Measurements from ENCODE around the gene PRPF8.
"Not testable (repeated sequence)": the region's sequence is repeated elsewhere in the genome, so short reads cannot be mapped to it uniquely, and the experiment has no call there.

Gene PRPF8

DNA sequence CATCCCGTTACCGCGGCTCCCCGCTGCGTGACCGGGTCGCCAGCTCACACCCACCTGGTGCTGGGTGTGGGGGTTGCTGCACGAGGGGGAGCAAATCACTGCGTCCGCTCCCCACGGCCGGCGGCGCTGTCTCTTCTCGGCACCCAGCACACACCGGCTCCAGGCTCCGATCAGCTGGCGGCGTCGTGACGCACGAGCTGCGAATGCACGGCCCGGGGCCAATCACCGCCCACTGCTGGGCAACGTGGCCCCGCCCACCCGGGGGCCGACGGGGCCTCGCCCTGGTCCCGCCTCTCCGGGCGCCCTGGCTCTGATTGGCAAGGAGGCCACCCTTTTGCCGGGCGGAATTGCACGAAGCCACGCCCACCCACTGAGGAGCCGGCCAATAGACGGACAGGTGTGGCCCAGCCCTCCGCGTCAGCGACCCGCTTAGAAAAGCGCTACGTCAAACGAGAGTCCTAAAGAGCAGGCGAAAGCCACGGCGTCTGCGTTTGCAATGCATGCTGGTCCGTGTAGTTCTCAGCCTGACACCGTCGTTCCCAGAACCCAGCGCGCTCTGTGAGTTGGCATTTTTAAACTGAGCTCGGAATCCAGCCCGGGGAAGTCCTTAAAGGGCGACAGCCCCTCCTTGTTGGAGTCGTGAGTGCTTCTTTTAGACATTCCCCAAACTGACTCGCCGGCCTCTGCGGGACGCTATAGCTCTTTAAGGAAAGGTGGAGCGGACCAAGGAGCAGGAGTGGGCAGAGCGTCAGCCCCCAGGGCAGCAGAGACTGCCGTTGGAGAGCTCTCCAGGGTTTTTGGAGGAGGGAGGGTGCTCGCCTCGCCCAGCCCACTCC lies 31.6 kb upstream of the PRPF8 start:
- peak; percentile 100 for DNase-seq

DNA sequence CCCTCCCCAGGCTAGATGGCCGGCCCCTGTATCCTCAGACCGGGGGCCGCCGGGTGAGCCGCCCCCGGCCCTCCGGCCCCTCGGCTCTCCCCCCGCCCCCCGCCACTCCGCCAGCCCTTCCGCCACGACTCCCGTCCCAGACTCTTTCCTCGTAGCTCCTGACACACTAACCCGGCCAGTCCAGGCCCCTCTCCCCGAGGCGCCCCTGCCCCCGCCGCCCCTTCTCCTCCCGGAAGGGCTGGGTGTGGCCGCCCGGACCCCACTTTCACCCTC lies 31.1 kb upstream of the PRPF8 start:
- DNase-seq = no peak

DNA sequence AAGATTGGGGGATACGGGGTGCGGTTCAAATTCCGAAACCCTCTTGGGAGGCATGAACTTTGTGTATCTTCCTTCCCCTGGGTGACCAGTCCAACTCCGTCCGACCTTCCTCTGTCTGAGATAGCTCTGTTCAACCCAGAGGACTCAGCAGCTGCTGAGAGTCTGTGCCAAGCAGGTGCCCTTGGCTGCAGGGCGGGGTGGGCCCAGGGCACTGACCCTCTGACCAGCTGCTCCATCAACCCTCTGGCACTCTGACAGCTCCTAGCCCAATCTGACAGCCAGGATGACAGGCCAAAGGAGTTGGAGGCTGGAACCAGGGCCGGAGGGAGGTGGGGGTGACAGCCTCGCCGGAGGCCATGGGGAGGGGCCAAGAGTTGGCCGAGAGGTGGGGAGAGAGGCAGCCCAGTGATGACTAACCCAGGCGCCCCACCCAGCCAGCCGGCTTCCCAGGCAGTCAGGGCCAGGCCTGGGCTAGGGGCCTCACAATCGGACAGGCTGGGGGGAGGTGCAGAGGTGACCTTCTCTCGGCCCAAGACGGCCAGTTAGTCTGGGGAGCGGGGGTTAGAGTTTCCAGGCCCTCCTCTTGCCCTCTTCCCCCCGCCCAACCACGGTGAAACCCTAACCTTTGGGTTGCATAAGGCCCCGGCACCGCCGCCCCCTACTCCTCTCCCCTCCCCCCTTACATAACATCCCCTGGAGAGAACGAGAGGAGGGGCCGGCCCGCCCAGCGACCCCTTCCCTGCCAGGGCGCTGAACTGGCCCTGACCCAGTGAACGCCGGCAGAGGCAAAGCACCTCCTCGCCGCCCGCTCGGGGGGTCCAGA lies 30.5 kb upstream of the PRPF8 start:
- DNase-seq = peak; percentile 83

DNA sequence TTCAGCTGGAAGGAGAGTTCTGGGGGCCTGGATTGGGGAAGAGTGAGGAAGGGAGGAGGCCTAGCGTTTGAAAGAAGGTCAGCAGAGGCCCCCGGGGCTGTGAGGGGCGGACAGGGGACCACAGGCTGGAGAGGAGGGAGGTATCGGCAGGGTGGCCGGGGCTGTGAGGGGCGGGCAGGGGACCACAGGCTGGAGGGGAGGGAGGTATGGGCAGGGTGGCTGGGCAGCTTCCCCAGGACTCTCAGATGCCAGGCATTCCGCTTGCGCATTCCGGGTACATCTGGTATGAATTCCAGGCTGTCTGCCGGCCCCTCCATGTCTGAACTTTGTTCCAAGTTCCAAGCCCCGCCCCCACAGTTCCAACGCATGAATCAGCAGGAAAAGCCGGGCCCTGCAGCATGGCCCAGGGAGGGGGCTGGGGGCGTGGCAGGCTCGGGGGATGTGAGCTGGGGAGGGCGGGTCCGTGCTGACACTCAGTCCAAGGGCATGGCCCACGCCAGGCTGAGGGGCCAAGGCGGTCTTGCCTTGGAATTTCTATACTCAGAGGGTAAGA lies 29.8 kb upstream of the PRPF8 start:
- peak; percentile 72 for DNase-seq

DNA sequence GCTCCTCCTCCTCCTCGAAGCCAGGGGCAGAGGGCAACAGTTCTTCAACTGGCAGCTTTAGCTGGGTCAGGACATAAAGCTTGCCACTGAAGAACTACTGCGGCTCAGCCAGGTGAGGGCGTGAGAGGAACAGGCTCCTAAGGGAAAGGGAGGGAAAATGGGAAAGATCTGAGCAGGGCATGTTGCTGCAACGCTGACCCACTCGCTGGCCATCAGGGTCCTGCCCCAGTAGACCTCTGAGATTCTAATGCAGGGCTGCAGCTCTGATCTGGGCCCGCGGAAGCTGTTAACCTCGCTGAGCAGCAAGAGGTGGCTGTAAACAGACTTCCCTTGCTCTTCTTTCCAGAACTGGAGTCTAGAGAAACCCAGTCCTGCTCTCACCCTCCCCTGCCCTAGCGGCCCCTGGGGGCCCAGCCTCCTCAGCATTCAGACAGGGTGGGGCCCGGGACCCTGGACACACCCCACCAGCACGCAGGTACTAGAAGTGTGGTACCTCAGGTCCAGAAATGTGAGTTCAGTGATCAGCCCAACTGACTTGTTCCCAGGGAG lies 29.3 kb upstream of the PRPF8 start:
- peak; percentile 34 for DNase-seq

DNA sequence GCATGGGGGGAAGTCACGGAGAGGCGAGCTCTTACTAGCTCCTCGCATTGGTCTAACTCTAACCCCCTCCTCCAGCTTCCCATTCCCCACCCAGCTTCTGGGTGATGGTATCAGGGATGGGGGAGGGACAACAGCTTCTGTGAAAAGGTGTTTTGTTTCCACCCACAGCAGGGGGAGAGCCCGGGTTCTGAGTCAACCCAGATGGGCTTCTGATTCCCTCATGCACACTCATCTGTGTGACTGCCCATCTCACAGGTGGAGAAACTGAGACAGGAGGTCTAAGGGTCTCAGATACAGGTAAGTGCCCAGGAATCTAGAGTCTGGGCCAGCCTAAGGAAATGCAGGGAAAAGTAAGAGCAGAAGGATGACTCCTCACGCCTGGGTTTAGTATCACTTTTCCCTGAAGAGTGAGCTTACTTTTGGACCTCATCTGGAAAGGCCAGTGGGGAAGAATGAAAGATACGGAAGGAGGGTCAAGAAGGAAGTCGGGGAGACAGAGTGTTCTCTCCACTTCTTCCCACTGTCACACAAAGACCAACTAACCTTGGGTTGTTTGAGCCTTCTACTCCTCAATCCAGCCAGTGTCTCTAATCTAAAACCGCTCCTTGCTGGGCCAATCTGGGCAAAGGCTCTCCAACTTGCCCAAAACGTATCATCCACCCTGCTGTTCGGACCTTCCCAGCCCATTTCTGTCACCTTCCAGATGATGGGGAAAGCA lies 28.7 kb upstream of the PRPF8 start:
- DNase-seq = no peak

DNA sequence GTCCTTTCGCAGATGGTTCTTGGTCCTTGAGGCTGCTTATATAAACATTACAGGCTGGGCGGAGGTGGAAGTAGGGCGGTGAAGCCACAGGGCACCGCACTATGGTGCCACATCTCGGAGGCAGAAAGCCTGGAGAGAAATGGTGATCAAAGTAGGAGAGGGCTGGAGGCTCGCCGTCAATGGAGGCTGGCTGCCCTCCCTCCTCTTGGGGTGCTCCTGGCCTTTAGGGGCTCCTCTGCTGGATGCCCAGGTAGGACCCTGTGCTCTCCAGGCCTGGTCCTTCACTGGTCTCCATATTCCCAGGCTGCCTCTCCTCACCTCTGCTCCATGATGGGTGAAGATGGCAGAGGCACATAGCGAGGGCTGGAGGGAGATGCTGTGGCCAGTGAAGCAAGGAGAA lies 27.6 kb upstream of the PRPF8 start:
- no peak for DNase-seq

DNA sequence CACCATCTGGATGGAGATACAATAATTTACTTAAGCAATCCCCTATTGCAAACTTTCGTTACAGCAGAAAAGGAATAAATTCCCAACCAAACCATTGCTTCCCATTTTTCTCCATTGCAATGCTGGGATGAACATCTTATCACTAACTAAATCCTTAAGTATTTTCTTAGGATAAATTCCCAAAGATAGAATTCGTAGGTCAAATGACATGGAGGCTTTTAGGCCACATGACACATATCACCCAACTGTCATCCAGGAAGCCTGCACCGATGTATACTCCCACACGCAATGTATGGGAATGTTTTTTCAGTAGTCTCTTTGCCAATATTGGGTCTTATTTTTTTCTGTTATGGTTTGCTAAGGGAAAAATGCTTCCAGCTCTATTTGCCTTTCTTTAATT lies 27.1 kb upstream of the PRPF8 start:
- no peak for DNase-seq

DNA sequence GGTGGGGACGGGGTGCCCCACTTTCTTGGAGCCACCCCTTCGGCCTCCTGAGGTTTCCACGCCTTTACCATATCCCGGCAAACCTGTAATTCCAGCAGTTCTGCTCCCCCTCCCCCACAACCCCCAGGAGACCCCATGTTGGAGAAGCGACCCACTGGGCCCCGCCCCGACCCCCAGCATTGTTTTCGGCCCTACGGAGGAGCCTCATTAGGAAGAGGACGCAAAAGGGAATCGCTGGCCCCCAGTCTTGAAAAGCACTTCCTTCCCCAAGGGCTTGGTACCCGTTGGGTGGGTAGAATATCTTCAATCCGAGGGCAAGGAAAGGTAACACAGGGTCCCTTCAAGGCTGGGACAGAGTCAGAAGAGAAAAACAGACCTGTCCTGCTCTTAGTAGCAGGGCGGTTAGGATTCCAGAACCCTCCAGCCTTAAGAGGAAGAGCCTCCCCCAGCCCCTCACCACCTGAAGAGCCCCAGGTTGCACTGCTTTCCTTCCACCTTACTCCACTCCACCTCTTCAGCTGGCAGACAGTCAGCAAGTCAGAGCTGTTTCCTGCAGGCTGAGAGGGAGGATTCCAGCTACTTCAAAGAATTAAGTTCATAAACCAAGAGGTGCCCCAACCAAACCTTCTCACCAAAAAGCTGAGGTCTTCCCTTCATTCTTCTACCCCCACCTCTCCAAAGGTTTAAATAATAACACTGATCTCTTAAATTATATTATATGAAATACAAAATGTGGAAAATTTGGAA lies 26.3 kb upstream of the PRPF8 start:
- no peak for DNase-seq

DNA sequence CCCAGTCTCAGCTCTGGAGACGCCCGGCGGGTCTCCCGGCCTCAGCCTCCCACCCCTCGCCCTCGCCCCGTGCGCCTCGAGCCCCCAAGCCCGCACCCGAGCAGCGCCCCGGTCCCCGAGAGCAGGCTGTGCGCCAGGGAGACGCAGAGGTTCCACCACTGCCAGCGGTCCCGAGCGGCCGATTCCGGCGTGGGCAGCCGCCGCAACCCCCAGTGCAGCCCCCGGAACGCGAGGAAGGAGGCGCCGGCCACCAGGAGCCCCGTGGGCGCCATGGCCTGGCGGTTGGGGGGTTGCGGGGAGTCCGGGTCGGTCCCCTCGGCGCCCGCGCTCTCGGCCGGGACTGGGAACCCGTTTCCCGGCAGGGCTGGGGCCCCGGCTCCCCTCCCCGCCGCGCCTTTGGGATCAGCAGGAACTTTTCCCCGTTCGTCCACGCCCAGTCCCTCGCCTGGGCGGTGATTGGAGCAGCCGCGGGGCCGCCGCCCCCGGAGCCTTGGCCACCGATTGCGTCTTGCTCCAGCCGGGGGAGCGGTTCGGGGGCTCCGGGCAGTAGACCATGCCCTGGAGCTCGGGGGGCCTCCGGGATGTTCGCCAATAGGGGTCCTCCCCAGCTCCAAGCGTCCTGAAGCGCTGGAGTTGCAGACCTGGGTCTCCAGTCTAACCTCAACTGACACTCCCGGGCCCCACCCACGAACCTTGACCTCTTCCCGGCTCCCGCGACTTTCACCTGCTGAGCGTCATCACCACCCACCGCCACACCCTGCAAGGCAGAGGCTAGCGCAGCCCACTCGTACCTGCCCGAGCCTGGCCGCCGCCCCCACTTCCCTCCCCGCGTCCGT lies 25.5 kb upstream of the PRPF8 start, which contains the start of gene TLCD2:
TLCD2 (minus strand) TSS at position 407 of the 836 bp plus-strand sequence; CDS start at position 272, 135 bp downstream.
- DNase-seq = no peak

DNA sequence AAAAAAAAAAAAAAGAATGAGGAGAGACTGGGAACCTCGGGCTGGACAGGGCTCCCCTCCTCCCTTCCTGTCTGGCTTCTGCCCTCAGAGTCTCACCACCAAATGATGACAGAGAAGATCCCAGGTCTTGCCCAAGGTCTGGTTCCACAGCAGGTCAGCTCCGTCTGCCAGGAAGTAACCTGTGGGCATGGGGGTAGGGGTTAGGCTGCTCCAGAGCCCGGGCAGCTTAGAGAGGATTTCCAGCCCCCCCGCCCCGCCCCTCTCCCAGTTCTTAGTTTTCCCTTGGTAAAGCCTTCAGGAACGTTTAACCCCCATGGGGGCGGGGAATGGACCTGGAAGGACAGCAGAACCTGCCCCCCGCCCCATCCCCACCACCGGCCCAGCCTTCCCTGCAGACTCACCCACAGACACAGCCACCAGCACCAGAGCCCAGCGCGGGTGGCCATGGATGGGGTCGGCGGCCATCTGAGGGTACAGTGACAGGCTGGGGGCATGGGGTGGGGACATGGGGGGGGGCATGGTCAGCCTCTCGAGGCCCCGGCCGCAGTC lies 24.8 kb upstream of the PRPF8 start:
- no peak for DNase-seq

DNA sequence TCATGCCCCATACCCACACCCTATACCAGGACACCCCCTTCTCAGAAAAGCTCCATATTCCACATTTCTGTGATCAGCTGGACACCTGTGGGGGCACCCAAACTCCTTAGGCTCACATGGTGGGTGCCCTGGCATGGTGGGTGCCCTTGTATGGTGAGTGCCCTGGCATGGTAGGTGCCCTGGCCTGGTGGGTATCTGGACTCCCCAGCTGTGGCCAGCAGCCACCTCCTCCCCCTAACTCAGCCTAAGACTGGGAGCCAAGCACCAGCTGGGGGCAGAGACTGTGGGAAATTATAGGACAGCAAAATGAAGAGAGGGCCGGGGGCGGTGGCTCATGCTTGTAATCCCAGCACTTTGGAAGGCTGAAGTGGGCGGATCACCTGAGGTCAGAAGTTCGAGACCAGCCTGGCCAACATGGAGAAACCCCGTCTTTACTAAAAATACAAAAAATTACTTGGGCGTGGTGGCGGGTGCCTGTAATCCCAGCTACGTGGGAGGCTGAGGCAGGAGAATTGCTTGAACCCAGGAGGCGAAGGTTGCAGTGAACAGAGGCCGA lies 24.2 kb upstream of the PRPF8 start:
- not testable (repeated sequence) for DNase-seq

DNA sequence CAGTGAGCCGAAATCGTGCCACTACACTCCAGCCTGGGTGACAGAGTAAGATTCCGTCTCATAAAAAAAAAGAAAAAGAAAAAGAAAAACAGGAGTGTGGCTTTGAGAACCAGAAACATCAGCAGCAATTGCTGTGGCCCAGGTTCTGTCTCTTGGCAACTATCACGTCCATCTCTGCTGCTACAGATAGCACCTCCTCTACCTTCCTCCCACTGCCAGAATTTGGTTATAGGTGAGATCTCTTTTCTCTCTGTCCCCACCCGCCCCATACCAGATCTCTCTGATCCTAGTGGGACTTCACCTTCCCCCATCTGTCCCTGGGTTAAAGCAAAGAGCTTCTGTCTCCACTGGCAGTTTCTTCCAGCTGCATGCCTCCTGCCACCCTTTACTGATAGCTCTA lies 22.4 kb upstream of the PRPF8 start:
- no peak for DNase-seq

DNA sequence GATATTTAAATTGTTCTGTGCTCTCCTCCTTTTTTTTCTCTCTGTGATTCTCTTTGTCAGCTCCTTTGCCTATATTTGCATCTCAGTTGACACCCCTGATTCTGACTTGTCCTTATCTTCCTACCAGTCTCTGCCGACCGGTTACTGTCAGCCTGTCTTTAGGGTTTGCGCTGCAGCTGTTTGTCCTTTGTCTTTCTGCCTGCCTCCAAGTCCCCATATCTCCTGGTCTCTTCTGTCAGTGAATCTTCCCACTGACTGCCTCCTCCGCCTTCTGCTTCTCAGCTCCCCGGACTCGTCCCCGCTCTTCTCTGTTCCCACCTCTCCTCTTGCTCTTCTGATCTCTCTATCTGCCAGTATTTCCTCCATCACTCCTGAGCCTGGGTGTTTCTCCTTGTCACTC lies 20.3 kb upstream of the PRPF8 start:
- no peak for DNase-seq

DNA sequence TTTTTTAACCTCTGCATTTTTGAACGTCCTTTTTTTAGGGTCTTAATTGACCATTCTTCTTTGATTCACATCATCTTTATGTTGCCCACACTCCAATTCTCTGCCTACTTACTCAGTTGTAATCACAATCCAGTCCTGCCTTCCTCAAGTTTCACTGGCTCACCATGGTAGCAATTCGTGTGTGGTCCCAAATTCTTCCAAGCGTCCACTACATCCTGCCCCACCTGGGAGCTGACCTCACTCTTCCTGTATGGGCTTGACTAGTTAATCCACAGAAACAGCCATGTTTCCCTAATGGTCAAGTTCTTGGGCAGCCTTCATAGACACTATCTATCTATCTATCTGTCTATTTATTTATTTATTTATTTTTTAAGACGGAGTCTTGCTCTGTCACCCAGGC lies 18.4 kb upstream of the PRPF8 start:
- DNase-seq = no peak

DNA sequence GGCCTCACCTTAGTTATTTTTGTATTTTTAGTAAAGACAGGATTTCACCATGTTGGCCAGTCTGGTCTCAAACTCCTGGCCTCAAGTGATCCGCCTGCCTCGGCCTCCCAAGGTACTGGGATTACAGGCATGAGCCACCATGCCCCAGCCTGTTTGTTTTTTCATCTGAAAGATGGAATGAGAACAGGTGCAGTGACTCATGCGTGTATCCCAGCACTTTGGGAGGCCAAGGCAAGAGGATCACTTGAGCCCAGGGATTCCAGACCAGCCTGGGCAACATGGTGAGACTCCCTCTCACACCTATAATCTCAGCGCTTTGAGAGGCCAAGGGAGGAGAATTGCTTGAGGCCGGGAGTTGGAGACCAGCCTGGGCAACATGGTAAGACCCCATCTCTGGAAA lies 15.2 kb upstream of the PRPF8 start:
- DNase-seq = not testable (repeated sequence)

DNA sequence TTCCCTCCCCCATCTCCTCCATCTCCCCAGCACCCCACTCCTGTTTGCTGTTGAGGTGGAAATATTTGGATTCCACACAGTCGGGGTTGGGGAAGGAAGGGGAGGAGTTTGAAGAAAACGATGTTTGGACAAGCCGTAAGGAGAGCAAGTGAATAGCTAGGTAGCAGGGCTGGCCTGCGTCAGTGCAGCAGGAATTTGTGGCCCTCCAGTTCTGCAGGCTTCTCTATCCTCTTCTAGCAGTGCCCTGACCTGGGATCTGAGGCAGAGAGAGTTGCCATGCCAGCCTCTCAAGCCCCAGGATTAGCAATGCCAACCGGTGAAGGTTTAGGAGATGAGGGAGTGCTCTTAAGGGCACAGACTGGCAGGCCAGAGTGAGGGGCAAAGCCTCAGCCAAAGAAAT lies 13.0 kb upstream of the PRPF8 start:
- DNase-seq = no peak

DNA sequence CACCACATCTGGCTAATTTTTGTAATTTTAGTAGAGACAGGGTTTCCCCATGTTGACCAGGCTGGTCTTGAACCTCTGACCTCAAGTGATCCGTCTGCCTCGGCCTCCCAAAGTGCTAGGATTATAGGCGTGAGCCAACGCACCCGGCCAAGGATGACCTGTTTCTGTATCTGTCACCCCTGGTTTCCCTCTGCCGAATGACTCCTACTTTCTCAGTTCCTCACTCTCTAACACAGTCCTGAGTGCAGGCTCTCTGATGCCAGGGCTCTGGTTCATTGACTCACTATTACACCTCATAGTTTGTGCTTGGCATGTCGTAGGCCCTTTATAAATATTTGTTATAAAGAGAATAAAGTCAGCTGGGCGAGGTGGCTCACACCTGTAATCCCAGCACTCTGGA lies 10.7 kb upstream of the PRPF8 start:
- DNase-seq = no peak

DNA sequence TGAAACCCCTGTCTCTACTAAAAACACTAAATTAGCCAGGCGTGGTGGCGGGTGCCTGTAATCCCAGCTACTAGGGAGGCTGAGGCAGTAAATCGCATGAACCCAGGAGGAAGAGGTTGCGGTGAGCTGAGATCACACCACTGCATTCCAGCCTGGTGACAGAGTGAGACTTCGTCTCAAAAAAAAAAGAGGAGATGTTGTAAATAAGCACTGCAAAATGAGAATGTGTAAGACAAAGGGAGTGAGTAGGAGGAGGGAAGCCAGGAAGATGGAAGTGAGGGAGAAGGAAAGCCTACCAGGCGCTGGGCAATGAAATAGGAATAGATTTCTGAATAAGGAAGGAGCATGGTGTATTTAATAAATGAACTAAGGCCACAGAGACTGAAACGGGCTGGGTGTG lies 8.7 kb upstream of the PRPF8 start:
- DNase-seq = no peak

DNA sequence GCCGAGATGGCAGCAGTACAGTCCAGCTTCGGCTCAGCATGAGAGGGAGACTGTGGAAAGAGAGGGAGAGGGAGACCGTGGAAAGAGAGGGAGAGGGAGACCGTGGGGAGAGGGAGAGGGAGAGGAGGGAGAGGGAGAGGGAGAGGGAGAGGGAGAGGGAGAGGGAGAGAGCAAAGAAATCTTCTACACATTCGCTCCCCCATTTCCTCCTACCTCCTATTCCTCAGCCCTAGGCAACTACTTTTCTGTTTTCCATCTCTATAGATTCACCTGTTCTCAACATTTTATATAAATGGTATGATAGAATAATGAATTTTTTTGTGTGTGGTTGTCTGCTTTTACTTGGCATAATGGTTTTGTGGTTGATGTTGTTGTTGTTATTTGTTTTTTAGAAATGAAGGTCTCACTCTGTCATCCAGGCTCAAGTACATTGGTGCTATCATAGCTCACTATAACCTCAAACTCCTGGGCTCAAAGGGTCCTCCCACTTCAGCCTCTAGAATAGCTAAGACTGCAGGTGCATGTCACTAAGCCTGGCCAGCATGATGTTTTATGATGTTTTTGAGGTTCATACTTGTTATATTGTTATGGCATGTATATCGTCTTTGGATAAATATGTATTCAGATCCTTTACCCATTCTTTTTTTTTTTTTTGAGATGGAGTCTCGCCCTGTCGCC lies 6.0 kb upstream of the PRPF8 start:
- no peak for DNase-seq
